ENCODE measurements around the gene SYNM. TPM values are rescaled to one million over a fixed set of nuclear protein-coding genes. Genes with fewer than 3 reads are reported as not detected.

The SYNM gene
- total RNA-seq, 2 donors from 2014 or later: 2.3 to 12.5 TPM

DNA sequence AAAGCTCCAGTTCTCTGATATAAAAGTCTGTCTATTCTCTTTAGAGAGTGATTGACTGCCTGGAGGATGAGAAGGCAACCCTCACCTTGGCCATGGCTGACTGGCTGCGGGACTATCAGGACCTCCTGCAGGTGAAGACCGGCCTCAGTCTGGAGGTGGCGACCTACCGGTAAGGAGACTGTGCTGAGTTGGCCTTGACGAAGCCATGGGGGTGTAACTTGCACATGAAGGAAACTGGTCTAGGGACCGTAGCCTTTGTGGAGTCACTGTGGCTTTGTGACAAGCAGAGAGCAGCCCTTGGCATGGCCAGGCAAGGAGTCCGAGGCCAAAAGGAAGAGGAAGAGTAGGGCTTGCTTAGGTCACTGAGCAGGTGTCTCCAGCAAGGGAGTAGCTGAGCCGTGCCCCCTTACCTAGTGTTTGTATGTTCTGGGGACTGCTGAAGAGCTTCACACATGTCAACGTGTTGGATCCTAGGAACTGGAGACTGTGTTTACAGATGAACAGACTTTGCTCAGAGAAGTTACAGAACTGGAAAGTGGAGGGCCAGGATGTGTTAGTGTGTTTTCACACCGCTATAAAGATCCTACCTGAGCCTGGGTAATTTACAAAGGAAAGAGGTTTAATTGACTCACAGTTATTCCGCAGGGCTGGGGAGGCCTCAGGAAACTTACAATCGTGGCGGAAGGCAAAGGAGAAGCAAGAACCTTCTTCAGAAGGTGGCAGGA lies 8.8 kb downstream of the SYNM start:
- Histone ChIP-seq H3K27ac (ENCODE audit: low read depth, low read length) (no peak overlapping the region), H3K4me1 (ENCODE audit: control insufficient read depth, insufficient read depth, low read length) (no peaks in the 10 kb centered on the region), H3K9ac (ENCODE audit: extremely low read depth, low read length, poor library complexity, severe bottlenecking) (no peak overlapping the region), H3K9me3 (ENCODE audit: control insufficient read depth, low read length) (no peaks in the 10 kb centered on the region), H3K36me3 (ENCODE audit: control insufficient read depth, insufficient read depth, low read length) (peaks cover 6% of the 10 kb centered on the region), H3K4me3 (ENCODE audit: low read length) (no peak overlapping the region), H3K27me3 (ENCODE audit: control insufficient read depth, insufficient read depth, low read length, poor library complexity, severe bottlenecking) (no peaks in the 10 kb centered on the region)
- no peaks in the 10 kb centered on the region for H3K4me1 Mint-ChIP-seq
- peaks cover 38% of the 10 kb centered on the region for H3K36me3 Mint-ChIP-seq (ENCODE audit: low read depth)
- H3K9me3 Mint-ChIP-seq: no peaks in the 10 kb centered on the region
- TF ChIP-seq, protein P1, sequence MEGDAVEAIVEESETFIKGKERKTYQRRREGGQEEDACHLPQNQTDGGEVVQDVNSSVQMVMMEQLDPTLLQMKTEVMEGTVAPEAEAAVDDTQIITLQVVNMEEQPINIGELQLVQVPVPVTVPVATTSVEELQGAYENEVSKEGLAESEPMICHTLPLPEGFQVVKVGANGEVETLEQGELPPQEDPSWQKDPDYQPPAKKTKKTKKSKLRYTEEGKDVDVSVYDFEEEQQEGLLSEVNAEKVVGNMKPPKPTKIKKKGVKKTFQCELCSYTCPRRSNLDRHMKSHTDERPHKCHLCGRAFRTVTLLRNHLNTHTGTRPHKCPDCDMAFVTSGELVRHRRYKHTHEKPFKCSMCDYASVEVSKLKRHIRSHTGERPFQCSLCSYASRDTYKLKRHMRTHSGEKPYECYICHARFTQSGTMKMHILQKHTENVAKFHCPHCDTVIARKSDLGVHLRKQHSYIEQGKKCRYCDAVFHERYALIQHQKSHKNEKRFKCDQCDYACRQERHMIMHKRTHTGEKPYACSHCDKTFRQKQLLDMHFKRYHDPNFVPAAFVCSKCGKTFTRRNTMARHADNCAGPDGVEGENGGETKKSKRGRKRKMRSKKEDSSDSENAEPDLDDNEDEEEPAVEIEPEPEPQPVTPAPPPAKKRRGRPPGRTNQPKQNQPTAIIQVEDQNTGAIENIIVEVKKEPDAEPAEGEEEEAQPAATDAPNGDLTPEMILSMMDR (conservative IDR thresholded peaks at IDR 0.05): no peak
- H3K27ac Mint-ChIP-seq: no peak overlapping the region
- DNase-seq: no peak
- H3K27me3 Mint-ChIP-seq (ENCODE audit: insufficient read depth): no peaks in the 10 kb centered on the region
- WGBS, 2 experiments (ENCODE audit: insufficient coverage in 1 of 2, insufficient read length in 1 of 2): 90 to 91% methylated on average over 12 to 13 of the region's 13 CpGs
- no peak overlapping the region for H3K4me3 Mint-ChIP-seq

DNA sequence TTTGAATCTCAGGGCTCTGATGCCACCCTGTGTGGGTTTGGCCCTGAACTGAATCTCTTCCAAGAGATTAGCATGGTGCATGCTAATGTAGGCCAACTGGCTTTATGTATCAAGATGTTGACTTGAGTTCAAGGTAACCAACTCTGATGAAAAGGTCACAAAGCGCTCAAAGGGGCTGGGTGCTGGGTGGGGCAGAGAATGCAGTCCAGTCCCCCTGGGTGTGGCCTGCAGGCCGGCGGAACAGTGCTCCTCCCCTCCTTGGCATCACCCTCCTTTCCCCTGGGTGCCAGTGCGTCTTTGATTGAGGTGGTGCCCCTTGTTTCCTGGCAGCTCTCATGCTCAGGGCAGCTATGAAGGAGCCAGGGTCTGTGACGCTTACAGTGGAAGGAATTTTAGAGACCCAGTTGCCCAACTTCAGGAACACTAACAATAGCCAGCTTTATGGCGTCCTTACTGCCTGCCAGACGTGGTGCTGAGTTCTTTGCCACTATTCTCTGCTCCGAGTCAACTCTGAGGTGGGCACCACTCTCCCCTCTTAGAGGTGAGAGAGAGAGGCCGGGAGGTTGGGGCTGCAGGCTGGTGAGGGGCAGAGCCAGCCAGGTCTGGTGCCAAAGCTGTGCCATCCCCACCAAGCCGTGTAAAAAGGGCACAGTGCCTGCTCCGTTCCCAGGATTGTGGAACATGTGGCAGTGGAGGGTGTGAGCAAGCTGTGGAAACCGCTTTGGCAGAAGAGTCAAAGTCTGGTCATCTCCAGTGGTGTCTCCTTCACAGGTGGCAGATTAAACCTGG lies 9.8 kb downstream of the SYNM start:
- no peaks in the 10 kb centered on the region for H3K9me3 ChIP-seq (ENCODE audit: control insufficient read depth, low read length)
- WGBS, 2 experiments (ENCODE audit: insufficient coverage in 1 of 2, insufficient read length in 1 of 2): 92 to 93% methylated on average over 7 to 12 of the region's 12 CpGs
- no peak overlapping the region for H3K9ac ChIP-seq (ENCODE audit: extremely low read depth, low read length, poor library complexity, severe bottlenecking)
- H3K4me1 Mint-ChIP-seq: no peaks in the 10 kb centered on the region
- no peaks in the 10 kb centered on the region for H3K4me1 ChIP-seq (ENCODE audit: control insufficient read depth, insufficient read depth, low read length)
- TF ChIP-seq, protein P1 (conservative IDR thresholded peaks at IDR 0.05): no peak
- H3K27ac Mint-ChIP-seq: no peak overlapping the region
- no peak overlapping the region for H3K27ac ChIP-seq (ENCODE audit: low read depth, low read length)
- H3K4me3 Mint-ChIP-seq: no peak overlapping the region
- H3K9me3 Mint-ChIP-seq: no peaks in the 10 kb centered on the region
- no peak overlapping the region for H3K4me3 ChIP-seq (ENCODE audit: low read length)
- H3K27me3 ChIP-seq (ENCODE audit: control insufficient read depth, insufficient read depth, low read length, poor library complexity, severe bottlenecking): no peaks in the 10 kb centered on the region
- no peaks in the 10 kb centered on the region for H3K27me3 Mint-ChIP-seq (ENCODE audit: insufficient read depth)
- no peak for DNase-seq
- H3K36me3 ChIP-seq (ENCODE audit: control insufficient read depth, insufficient read depth, low read length): peaks cover 6% of the 10 kb centered on the region
- peaks cover 48% of the 10 kb centered on the region for H3K36me3 Mint-ChIP-seq (ENCODE audit: low read depth)

GRCh38 chr15:99115300-99116215 lies 10.7 kb downstream of the SYNM start:
- H3K4me1 ChIP-seq (ENCODE audit: control insufficient read depth, insufficient read depth, low read length): no peaks in the 10 kb centered on the region
- H3K9ac ChIP-seq (ENCODE audit: extremely low read depth, low read length, poor library complexity, severe bottlenecking): no peak overlapping the region
- H3K9me3 ChIP-seq (ENCODE audit: control insufficient read depth, low read length): no peaks in the 10 kb centered on the region
- WGBS, 2 experiments (ENCODE audit: insufficient coverage in 1 of 2, insufficient read length in 1 of 2): 95 to 98% methylated on average over 10 to 11 of the region's 11 CpGs
- H3K27ac ChIP-seq (ENCODE audit: low read depth, low read length): no peak overlapping the region
- H3K27me3 ChIP-seq (ENCODE audit: control insufficient read depth, insufficient read depth, low read length, poor library complexity, severe bottlenecking): no peaks in the 10 kb centered on the region
- H3K4me3 ChIP-seq (ENCODE audit: low read length): no peak overlapping the region
- H3K36me3 Mint-ChIP-seq (ENCODE audit: low read depth): peaks cover 56% of the 10 kb centered on the region
- H3K27ac Mint-ChIP-seq: no peak overlapping the region
- H3K4me3 Mint-ChIP-seq: no peak overlapping the region
- H3K9me3 Mint-ChIP-seq: no peaks in the 10 kb centered on the region
- peaks cover 6% of the 10 kb centered on the region for H3K36me3 ChIP-seq (ENCODE audit: control insufficient read depth, insufficient read depth, low read length)
- no peak for DNase-seq
- TF ChIP-seq, protein P1 (conservative IDR thresholded peaks at IDR 0.05): no peak
- H3K4me1 Mint-ChIP-seq: no peaks in the 10 kb centered on the region
- H3K27me3 Mint-ChIP-seq (ENCODE audit: insufficient read depth): no peaks in the 10 kb centered on the region

Data from endodermal cell (in vitro differentiated cells).